ENCODE measurements around the gene HILPDA. TPM values are rescaled to one million over a fixed set of nuclear protein-coding genes. Genes with fewer than 3 reads are reported as not detected.
"Not testable (repeated sequence)": the region's sequence is repeated elsewhere in the genome, so short reads cannot be mapped to it uniquely, and the experiment has no call there.

Gene HILPDA
- total RNA-seq, 5 donors from 2014 or later (not counting 1 experiment from before 2014, with no cell fraction given), result 2.0 to 4.8 (median 3.3) TPM

DNA sequence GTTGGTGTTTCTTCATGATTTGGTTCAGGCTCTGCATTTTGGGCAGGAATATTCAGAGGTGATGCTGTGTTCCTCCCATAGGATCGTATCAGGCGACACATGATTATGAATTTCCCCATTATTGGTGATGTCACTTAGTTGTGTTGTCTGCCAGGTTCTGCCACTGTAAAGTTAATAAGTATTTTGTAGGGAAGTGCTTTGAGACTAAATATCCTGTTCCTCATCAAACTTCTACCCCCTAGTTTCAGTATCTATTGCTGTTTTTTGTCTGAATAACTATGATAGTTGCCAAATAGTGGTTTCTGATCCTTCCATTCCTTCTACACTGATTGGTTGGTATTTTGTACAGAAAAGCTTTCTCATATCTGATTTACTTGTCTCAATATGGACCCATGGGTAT lies 49.7 kb downstream of the HILPDA start:
- H3K9me3 Mint-ChIP-seq; H3K4me3 Mint-ChIP-seq; H3K9me3 ChIP-seq; H3K27me3 ChIP-seq (replicated peaks in 1 of 2; ENCODE audit: control insufficient read depth in 2 of 2, extremely low read depth in 1 of 2, insufficient read depth in 2 of 2, low read length in 1 of 2); POLR2A ChIA-PET; H3K27ac ChIP-seq (ENCODE audit: low read length); ATAC-seq (replicated peaks in 1 of 4); CTCF ChIA-PET; DNase-seq; H3K36me3 ChIP-seq (ENCODE audit: control insufficient read depth in 2 of 2, extremely low read depth in 1 of 2, insufficient read depth in 1 of 2, low read length in 1 of 2); H3K27me3 Mint-ChIP-seq; H3K4me3 ChIP-seq (ENCODE audit: control insufficient read depth in 1 of 2, extremely low read depth in 1 of 2, low read length in 1 of 2): not testable (repeated sequence)
- H3K4me1 ChIP-seq (ENCODE audit: control insufficient read depth in 1 of 2, extremely low read depth in 1 of 2, insufficient read depth in 2 of 2, low read length in 2 of 2), result peaks cover 2 to 21% of the 10 kb centered on the region in 2 experiments
- Mint-ChIP-seq H3K27ac (peak overlapping the region in 1 of 2 donors; percentile 22), H3K36me3 (peaks cover 22% of the 10 kb centered on the region), H3K4me1 (peaks cover 14 to 19% (median 17%) of the 10 kb centered on the region in 3 donors)
- no CpG with 5 or more reads among the region's 2 CpGs for WGBS (ENCODE audit: insufficient coverage)

DNA sequence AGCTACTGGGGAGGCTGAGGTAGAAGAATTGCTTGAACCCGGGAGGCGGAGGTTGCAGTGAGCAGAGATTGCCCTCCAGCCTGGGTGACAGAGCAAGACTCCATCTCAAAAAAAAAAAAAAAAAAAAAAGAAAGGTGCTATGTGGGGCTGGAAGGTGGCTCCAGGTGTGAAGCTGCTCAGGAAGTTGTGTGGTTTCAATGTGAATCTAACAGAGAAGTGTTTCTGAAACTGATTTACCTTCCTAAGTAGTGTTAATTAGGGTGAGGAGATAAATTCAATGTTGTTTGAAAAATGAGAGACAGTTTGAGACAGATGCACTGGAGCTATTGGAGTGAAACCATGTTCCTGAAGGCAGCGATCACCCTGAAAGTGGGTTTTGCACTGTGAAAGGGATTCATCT lies 51.1 kb downstream of the HILPDA start:
- not testable (repeated sequence) for H3K9me3 ChIP-seq; H3K27me3 ChIP-seq (replicated peaks in 1 of 2; ENCODE audit: control insufficient read depth in 2 of 2, extremely low read depth in 1 of 2, insufficient read depth in 2 of 2, low read length in 1 of 2); H3K9me3 Mint-ChIP-seq; H3K27me3 Mint-ChIP-seq; H3K4me3 ChIP-seq (ENCODE audit: control insufficient read depth in 1 of 2, extremely low read depth in 1 of 2, low read length in 1 of 2); H3K36me3 ChIP-seq (ENCODE audit: control insufficient read depth in 2 of 2, extremely low read depth in 1 of 2, insufficient read depth in 1 of 2, low read length in 1 of 2); H3K4me3 Mint-ChIP-seq; H3K27ac ChIP-seq (ENCODE audit: low read length); H3K36me3 Mint-ChIP-seq
- ChIA-PET POLR2A (interaction anchor here in 1 of 2 donors (0.6 kb wide), 1 partner anchor 815 kb away, joined by 3 read pairs; no protein-coding TSS in a partner anchor), CTCF (interaction anchor here in 1 of 2 donors (0.6 to 1.0 kb wide), 2 partner anchors 45 to 80 kb away, joined by 3 to 5 read pairs; no protein-coding TSS in a partner anchor)
- WGBS (ENCODE audit: insufficient coverage), result no CpG with 5 or more reads among the region's 3 CpGs
- Mint-ChIP-seq H3K4me1 (peaks cover 14 to 19% (median 17%) of the 10 kb centered on the region in 3 donors), H3K27ac (peak overlapping the region; percentile 56 to 65)
- ATAC-seq (replicated peaks in 1 of 4) (peak in 2 of 4 experiments; percentile 63 to 66), DNase-seq (peak in 14 of 35 experiments; percentile 1 to 46 (median 4))
- peaks cover 2 to 21% of the 10 kb centered on the region in 2 experiments for H3K4me1 ChIP-seq (ENCODE audit: control insufficient read depth in 1 of 2, extremely low read depth in 1 of 2, insufficient read depth in 2 of 2, low read length in 2 of 2)

DNA sequence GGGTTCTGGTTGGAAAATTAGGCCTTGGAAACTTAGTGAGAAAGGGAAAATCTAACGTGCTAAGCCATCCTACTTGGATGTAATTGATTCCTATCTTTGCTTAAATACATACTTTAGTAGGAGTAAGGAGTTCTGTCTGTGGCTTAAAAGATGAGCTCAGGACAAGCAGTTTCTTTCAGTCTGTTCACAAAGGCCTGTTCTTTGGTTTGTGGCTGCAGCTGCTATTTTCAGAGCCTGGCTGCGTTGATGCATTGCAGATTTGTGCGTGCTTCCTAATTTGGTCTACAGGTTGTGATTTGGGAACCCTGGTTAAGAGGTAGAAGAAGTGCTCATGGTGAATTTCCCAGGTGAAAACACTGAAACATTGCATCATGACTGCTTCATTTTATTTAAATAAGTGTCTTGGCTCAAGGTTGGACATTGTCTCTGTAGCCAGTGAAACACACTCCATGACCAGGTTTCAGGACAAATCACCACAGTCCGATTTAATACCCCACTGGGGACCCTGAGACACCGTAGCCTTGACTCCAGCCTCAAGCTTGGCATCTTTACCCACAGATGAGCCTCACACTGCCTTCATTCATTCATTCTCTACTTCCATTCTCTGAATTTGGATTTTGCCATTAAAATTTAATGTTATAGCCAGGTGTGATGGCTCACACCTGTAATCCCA lies 51.8 kb downstream of the HILPDA start:
- CTCF ChIA-PET, result interaction anchor here in 1 of 2 donors (1.0 kb wide), 1 partner anchor 46 kb away, joined by 5 read pairs; no protein-coding TSS in a partner anchor
- not testable (repeated sequence) for ATAC-seq (replicated peaks in 1 of 4); H3K27me3 Mint-ChIP-seq; H3K9me3 Mint-ChIP-seq; H3K4me3 Mint-ChIP-seq; H3K36me3 ChIP-seq (ENCODE audit: control insufficient read depth in 2 of 2, extremely low read depth in 1 of 2, insufficient read depth in 1 of 2, low read length in 1 of 2); H3K27me3 ChIP-seq (replicated peaks in 1 of 2; ENCODE audit: control insufficient read depth in 2 of 2, extremely low read depth in 1 of 2, insufficient read depth in 2 of 2, low read length in 1 of 2); H3K27ac ChIP-seq (ENCODE audit: low read length); H3K4me3 ChIP-seq (ENCODE audit: control insufficient read depth in 1 of 2, extremely low read depth in 1 of 2, low read length in 1 of 2); H3K9me3 ChIP-seq; H3K36me3 Mint-ChIP-seq; DNase-seq
- POLR2A ChIA-PET, result interaction anchor here in 1 of 2 donors (0.6 kb wide), 1 partner anchor 815 kb away, joined by 3 read pairs; no protein-coding TSS in a partner anchor
- no CpG with 5 or more reads among the region's 5 CpGs for WGBS (ENCODE audit: insufficient coverage)
- peak overlapping the region; percentile 56 to 65 for H3K27ac Mint-ChIP-seq
- H3K4me1 ChIP-seq (ENCODE audit: control insufficient read depth in 1 of 2, extremely low read depth in 1 of 2, insufficient read depth in 2 of 2, low read length in 2 of 2), result peaks cover 2 to 21% of the 10 kb centered on the region in 2 experiments
- H3K4me1 Mint-ChIP-seq, result peaks cover 14 to 19% (median 17%) of the 10 kb centered on the region in 3 donors

Other genes with a start within 250 kb of the HILPDA start
- gene LEP, start 214.6 kb upstream of the HILPDA start, total RNA-seq, result not detected
- gene RBM28, start 112.0 kb upstream of the HILPDA start, total RNA-seq, result 10 to 100 TPM; 27.3 to 54.3 (median 41.9) TPM
- 1 to 10 TPM in 1 of 5 donors, under 1 TPM in 4; 0.15 to 1.1 (median 0.65) TPM for gene PRRT4, start 94.2 kb upstream of the HILPDA start, total RNA-seq
- gene IMPDH1, start 45.9 kb upstream of the HILPDA start, total RNA-seq, result 10 to 100 TPM; 39.9 to 73.3 (median 65.6) TPM
- 10 to 100 TPM; 17.7 to 29.9 (median 26.1) TPM for gene METTL2B, start 20.9 kb downstream of the HILPDA start, total RNA-seq
- gene GARIN1A, start 216.4 kb downstream of the HILPDA start, total RNA-seq, result 1 to 10 TPM; 1.4 to 3.7 (median 3.2) TPM

Data from T-cell (primary cell).